Endometrial microvascular endothelial cells (primary cell): Measurements from ENCODE around the gene SMIM14. TPM values are rescaled to one million over a fixed set of nuclear protein-coding genes. Genes with fewer than 3 reads are reported as not detected.
"Not testable (repeated sequence)": the region's sequence is repeated elsewhere in the genome, so short reads cannot be mapped to it uniquely, and the experiment has no call there.

Experiments
- in situ Hi-C: cut with HindIII; loops from 2 replicates; pipeline ENCODE4 v1.10.0; 2017; ENCODE audit warnings: low sequenced_read_pairs, low pct_unique_long_range_greater_than_20kb; ENCODE audit errors: inconsistent ontology term
- total RNA-seq: library from RNA; depleted of rRNA; stranded (reverse); fragments of >200 nt; gene quantifications from one replicate; pipeline ENCODE4 v1.2.3, GENCODE V29; 2015; ENCODE audit errors: inconsistent ontology term

Gene SMIM14
- total RNA-seq = 9.1 TPM

GRCh38 chr4:39638354-39639239, at the start of gene SMIM14:
TSS of gene SMIM14 (minus strand) at chr4:39638865. CDS start at chr4:39605145, 33,720 bp downstream.
- in situ Hi-C loops = no loop called here

GRCh38 chr4:39687014-39687413, 48.3 kb upstream of the SMIM14 start:
- in situ Hi-C loops = no loop called here

GRCh38 chr4:39685990-39686389, 47.3 kb upstream of the SMIM14 start:
- in situ Hi-C loops = no loop called here

GRCh38 chr4:39682138-39682537, 43.5 kb upstream of the SMIM14 start:
- in situ Hi-C loops = no loop called here

GRCh38 chr4:39681003-39681402, 42.3 kb upstream of the SMIM14 start:
- in situ Hi-C loops = not testable (repeated sequence)

GRCh38 chr4:39675681-39676080, 37.0 kb upstream of the SMIM14 start:
- in situ Hi-C loops = not testable (repeated sequence)

GRCh38 chr4:39670296-39670695, 31.6 kb upstream of the SMIM14 start:
- in situ Hi-C loops = not testable (repeated sequence)

GRCh38 chr4:39668887-39669286, 30.2 kb upstream of the SMIM14 start:
- in situ Hi-C loops = no loop called here

GRCh38 chr4:39667706-39668105, 29.0 kb upstream of the SMIM14 start:
- in situ Hi-C loops = no loop called here

GRCh38 chr4:39664828-39665731, 26.4 kb upstream of the SMIM14 start:
- in situ Hi-C loops = no loop called here

- in situ Hi-C loops = no loop called here
These were observed 24.0 kb upstream of the SMIM14 start for GRCh38 chr4:39662683-39663082.

GRCh38 chr4:39660757-39661156, 22.1 kb upstream of the SMIM14 start:
- in situ Hi-C loops = no loop called here

GRCh38 chr4:39660045-39660444, 21.4 kb upstream of the SMIM14 start:
- in situ Hi-C loops = no loop called here

GRCh38 chr4:39658756-39659155, 20.1 kb upstream of the SMIM14 start:
- in situ Hi-C loops = no loop called here

GRCh38 chr4:39657465-39657864, 18.8 kb upstream of the SMIM14 start:
- in situ Hi-C loops = no loop called here

- in situ Hi-C loops = not testable (repeated sequence)
These were observed 18.0 kb upstream of the SMIM14 start for GRCh38 chr4:39656638-39657037.

- in situ Hi-C loops = no loop called here
These were observed 17.2 kb upstream of the SMIM14 start for GRCh38 chr4:39655876-39656275.

- in situ Hi-C loops = no loop called here
These were observed 16.5 kb upstream of the SMIM14 start for GRCh38 chr4:39655211-39655610.

GRCh38 chr4:39651586-39651985, 12.9 kb upstream of the SMIM14 start:
- in situ Hi-C loops = not testable (repeated sequence)
